ENCODE results near the gene SALL4.

DNA sequence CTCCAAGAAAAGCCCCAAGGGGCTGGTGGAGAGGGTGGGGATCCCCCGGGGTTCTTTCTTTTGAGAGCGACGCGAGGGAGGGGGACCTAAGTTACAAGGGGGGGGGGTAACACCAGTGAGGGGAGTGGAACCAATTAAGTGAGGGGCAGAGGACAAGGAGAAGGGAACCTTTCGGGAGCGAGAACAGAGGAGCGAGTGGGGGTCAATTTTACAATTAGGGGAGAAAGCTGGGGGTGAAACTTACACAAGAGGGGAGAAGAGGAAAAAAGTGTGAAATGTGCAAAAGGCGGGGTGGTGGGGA lies 548 bp downstream of the SALL4 start:
- TF ChIP-seq, protein P1, sequence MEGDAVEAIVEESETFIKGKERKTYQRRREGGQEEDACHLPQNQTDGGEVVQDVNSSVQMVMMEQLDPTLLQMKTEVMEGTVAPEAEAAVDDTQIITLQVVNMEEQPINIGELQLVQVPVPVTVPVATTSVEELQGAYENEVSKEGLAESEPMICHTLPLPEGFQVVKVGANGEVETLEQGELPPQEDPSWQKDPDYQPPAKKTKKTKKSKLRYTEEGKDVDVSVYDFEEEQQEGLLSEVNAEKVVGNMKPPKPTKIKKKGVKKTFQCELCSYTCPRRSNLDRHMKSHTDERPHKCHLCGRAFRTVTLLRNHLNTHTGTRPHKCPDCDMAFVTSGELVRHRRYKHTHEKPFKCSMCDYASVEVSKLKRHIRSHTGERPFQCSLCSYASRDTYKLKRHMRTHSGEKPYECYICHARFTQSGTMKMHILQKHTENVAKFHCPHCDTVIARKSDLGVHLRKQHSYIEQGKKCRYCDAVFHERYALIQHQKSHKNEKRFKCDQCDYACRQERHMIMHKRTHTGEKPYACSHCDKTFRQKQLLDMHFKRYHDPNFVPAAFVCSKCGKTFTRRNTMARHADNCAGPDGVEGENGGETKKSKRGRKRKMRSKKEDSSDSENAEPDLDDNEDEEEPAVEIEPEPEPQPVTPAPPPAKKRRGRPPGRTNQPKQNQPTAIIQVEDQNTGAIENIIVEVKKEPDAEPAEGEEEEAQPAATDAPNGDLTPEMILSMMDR (IDR thresholded peaks at IDR 0.05), result no peak
- TF ChIP-seq POLR2A (IDR thresholded peaks at IDR 0.05), result no peak

Measured in adrenal gland (tissue), 5 donors.